GM12872 (cell line): ENCODE data around the gene FCN2.

Experiments
- CTCF ChIP-seq: IDR thresholded peaks from 3 replicates; pipeline ENCODE4 v1.5.1; 2011; ENCODE audit warnings: low read depth, mild to moderate bottlenecking, low read length, moderate library complexity; ENCODE audit not compliant: insufficient read depth

FCN2 gene

GRCh38 chr9:134835448-134835847 is 45.2 kb upstream of the FCN2 start:
- TF ChIP-seq CTCF = no peak

- TF ChIP-seq CTCF = no peak
Measured at GRCh38 chr9:134835987-134836386, 44.6 kb upstream of the FCN2 start.

GRCh38 chr9:134836406-134836970 is 44.1 kb upstream of the FCN2 start:
- TF ChIP-seq CTCF = no peak

GRCh38 chr9:134837529-134837928 is 43.1 kb upstream of the FCN2 start:
- TF ChIP-seq CTCF = no peak

GRCh38 chr9:134838651-134839454 is 41.8 kb upstream of the FCN2 start:
- TF ChIP-seq CTCF = no peak

GRCh38 chr9:134839455-134840125 is 41.0 kb upstream of the FCN2 start:
- peak; percentile 27; the same call in 1 of the 3 replicates for TF ChIP-seq CTCF

- no peak for TF ChIP-seq CTCF
Measured at GRCh38 chr9:134840511-134840910, 40.1 kb upstream of the FCN2 start.
